MCF 10A (cell line): ENCODE measurements around the gene P2RX3. TPM values are rescaled to one million over a fixed set of nuclear protein-coding genes. Genes with fewer than 3 reads are reported as not detected.

ENCODE experiments used
- BruUV-seq: library from RNA; stranded (reverse); fragments of 400-500 nt; replicated peaks from 2 replicates; lab custom pipeline; 2021; lab: Mats Ljungman, UMichigan
- CTCF ChIA-PET: fragments of 300-600 bp; sonication (Branson Sonifier 250); formaldehyde crosslinking; extraction: SDS; loops from one replicate; lab custom pipeline; 2021; ENCODE audit warnings: antibody characterized with exemption, inconsistent platforms; lab: Yijun Ruan, JAX
- POLR2A ChIA-PET: fragments of 300-600, 350-650 bp; sonication (Branson Sonifier 250); formaldehyde crosslinking; extraction: SDS; loops from one replicate; lab custom pipeline; 2020; ENCODE audit warnings: antibody characterized with exemption, inconsistent platforms; lab: Yijun Ruan, JAX
- DNase-seq: peaks from one replicate; pipeline ENCODE4 v3.0.0-alpha.2; 2018; ENCODE audit not compliant: unreplicated experiment
- H3K27ac Mint-ChIP-seq: one replicate; pipeline ENCODE4 v1.8.0; 2022; ENCODE audit warnings: mild to moderate bottlenecking, low read depth, mixed read lengths; ENCODE audit not compliant: unreplicated experiment
- H3K27me3 Mint-ChIP-seq: one replicate; pipeline ENCODE4 v1.8.0; 2022; ENCODE audit warnings: mixed read lengths; ENCODE audit not compliant: insufficient read depth, unreplicated experiment
- H3K36me3 Mint-ChIP-seq: one replicate; pipeline ENCODE4 v1.8.0; 2022; ENCODE audit warnings: mild to moderate bottlenecking, moderate library complexity, mixed read lengths; ENCODE audit not compliant: insufficient read depth, unreplicated experiment
- H3K4me1 Mint-ChIP-seq: one replicate; pipeline ENCODE4 v1.8.0; 2022; ENCODE audit warnings: mixed read lengths; ENCODE audit not compliant: insufficient read depth, unreplicated experiment
- H3K4me3 Mint-ChIP-seq: one replicate; pipeline ENCODE4 v1.8.0; 2022; ENCODE audit warnings: mild to moderate bottlenecking, moderate library complexity, mixed read lengths; ENCODE audit not compliant: unreplicated experiment
- H3K9me3 Mint-ChIP-seq: one replicate; pipeline ENCODE4 v1.8.0; 2022; ENCODE audit warnings: mixed read lengths; ENCODE audit not compliant: unreplicated experiment
- intact Hi-C: fragments of 100-400 bp; cut with micrococcal nuclease; formaldehyde crosslinking; loops from 2 replicates; pipeline ENCODE4 v1.14.1; 2022
- total RNA-seq: library from RNA; stranded (reverse); gene quantifications from 2 replicates; pipeline ENCODE4 v1.2.3, GENCODE V29; 2022
- TF ChIP-seq, protein P1 (sequence below): fragments of 200-600 bp; IDR thresholded peaks from one replicate; pipeline ENCODE4 v1.8.0; 2022; ENCODE audit warnings: antibody characterized with exemption, mild to moderate bottlenecking; ENCODE audit not compliant: unreplicated experiment

The P2RX3 gene
- total RNA-seq, 1 experiment from 2014 or later: not detected

DNA sequence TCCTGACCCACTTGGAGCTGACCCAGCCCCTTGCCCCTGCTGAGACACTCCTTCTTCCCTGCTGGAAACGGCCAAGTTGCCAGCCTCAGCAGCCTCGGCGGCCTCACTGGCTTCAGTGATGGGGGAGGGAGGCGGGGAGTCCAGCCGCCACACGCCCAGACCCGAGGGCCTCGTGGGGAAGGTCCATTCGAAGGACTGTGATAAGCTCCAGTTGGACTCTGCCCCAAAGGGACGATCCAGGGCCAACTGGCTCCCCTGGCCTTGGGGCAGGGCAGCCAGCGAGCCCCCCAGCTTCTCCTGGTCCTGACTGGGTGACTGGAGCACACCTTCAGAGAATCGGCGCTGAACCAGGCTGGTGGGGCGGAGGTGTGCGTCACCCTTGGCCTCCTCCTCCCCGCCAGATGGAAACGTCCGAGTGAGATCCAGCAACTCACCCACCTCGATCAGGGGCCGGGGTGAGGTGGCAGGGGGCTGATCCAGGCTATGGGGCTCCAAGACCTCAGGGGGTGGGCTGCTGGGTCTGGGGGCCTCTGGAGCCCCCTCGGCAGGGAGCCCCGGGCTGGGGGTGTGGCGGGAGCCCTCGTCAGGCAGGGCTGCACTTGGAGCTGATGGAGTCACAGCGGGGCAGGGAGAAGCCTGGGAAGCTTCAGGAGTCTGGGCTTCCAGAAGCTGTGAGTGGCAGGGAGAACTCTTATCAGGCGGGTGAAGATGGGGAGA, 24.9 kb upstream of the P2RX3 start:
- Mint-ChIP-seq H3K27ac (no peak overlapping the region), H3K27me3 (no peaks in the 10 kb centered on the region), H3K36me3 (peaks cover 49% of the 10 kb centered on the region), H3K4me1 (peaks cover 36% of the 10 kb centered on the region), H3K9me3 (no peaks in the 10 kb centered on the region), H3K4me3 (no peak overlapping the region)
- CTCF ChIA-PET: interaction anchor here (0.6 to 1.2 kb wide), 7 partner anchors 9 to 1845 kb away, joined by 3 to 6 read pairs (median 3); no protein-coding TSS in a partner anchor
- BruUV-seq: no TSS peak
- TF ChIP-seq, protein P1, sequence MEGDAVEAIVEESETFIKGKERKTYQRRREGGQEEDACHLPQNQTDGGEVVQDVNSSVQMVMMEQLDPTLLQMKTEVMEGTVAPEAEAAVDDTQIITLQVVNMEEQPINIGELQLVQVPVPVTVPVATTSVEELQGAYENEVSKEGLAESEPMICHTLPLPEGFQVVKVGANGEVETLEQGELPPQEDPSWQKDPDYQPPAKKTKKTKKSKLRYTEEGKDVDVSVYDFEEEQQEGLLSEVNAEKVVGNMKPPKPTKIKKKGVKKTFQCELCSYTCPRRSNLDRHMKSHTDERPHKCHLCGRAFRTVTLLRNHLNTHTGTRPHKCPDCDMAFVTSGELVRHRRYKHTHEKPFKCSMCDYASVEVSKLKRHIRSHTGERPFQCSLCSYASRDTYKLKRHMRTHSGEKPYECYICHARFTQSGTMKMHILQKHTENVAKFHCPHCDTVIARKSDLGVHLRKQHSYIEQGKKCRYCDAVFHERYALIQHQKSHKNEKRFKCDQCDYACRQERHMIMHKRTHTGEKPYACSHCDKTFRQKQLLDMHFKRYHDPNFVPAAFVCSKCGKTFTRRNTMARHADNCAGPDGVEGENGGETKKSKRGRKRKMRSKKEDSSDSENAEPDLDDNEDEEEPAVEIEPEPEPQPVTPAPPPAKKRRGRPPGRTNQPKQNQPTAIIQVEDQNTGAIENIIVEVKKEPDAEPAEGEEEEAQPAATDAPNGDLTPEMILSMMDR: no peak
- intact Hi-C loops: no loop called here
- POLR2A ChIA-PET: interaction anchor here (1.1 to 13.4 kb wide), 3 partner anchors 9 to 20 kb away, joined by 4 to 362 read pairs (median 9); partner anchors contain the start of gene TNKS1BP1
- DNase-seq: no peak

DNA sequence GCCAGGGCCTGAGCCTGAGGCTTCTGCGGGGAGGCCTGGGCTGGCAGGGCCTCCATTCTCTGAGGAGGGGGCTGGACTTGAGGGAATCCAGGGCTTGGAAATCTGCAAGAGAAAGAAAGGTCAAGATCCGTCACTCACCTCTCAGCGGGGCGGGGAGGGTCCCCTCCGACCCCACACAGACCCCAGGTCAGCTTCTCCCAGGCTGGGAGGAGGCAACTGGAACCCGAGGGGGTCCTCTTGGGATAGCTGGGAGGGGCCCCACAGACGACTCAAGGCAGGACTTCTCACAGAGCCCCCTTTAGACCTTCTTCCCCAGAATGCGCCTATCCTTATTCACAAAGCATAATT, 24.4 kb upstream of the P2RX3 start:
- Mint-ChIP-seq H3K27ac (no peak overlapping the region), H3K4me3 (no peak overlapping the region), H3K4me1 (peaks cover 33% of the 10 kb centered on the region), H3K27me3 (no peaks in the 10 kb centered on the region), H3K36me3 (peaks cover 43% of the 10 kb centered on the region), H3K9me3 (no peaks in the 10 kb centered on the region)
- BruUV-seq: no TSS peak
- POLR2A ChIA-PET: interaction anchor here (1.1 to 13.4 kb wide), 3 partner anchors 8 to 21 kb away, joined by 4 to 362 read pairs (median 9); partner anchors contain the start of gene TNKS1BP1
- CTCF ChIA-PET: interaction anchor here (0.6 to 1.1 kb wide), 4 partner anchors 18 to 1844 kb away, joined by 3 to 4 read pairs (median 3); no protein-coding TSS in a partner anchor
- intact Hi-C loops: no loop called here
- no peak for DNase-seq
- TF ChIP-seq, protein P1: no peak

DNA sequence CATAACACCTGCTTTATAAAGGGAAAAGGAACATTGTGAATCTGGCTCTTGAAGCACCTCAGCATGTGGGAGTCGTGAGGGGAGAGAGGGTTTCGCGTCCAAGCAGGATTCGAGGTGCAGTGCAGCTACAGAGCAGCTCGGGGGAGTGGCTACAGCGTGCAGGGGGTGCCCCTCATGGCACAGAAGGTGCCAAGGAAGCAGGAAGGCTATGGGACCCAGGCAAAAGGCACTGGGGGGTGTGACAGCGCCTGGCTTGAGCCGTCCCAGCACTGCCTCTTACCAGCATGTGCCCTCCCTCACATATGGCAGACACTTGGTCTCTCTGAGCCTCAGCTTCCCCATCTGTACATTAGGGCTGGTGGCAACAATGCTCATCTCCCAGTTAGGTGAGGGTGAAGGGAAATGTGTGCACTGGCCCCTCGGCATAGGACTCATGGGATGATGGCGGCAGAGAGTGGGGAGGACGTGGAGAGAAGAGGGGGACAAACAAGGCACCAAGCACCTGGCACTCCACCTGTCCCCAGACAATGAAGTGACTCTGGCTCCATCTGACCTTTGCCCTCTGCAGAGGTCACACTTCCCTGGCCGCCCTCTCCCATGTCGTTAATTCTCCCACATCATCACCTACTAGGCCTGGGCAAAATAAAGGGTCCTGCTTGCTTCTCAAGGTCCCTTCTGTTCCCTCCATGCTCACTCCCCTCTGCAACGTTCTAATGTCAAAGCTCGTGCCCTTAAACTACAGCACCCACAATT, 23.8 kb upstream of the P2RX3 start:
- TF ChIP-seq, protein P1: no peak
- Mint-ChIP-seq H3K4me3 (no peak overlapping the region), H3K4me1 (peaks cover 32% of the 10 kb centered on the region), H3K27ac (no peak overlapping the region), H3K27me3 (no peaks in the 10 kb centered on the region), H3K9me3 (no peaks in the 10 kb centered on the region), H3K36me3 (peaks cover 37% of the 10 kb centered on the region)
- CTCF ChIA-PET: interaction anchor here (1.1 kb wide), 1 partner anchor 19 kb away, joined by 3 read pairs; no protein-coding TSS in a partner anchor
- intact Hi-C loops: no loop called here
- POLR2A ChIA-PET: interaction anchor here (2.8 to 13.4 kb wide), 2 partner anchors 8 to 11 kb away, joined by 9 to 362 read pairs; partner anchors contain the start of gene TNKS1BP1
- BruUV-seq: no TSS peak
- DNase-seq: no peak

DNA sequence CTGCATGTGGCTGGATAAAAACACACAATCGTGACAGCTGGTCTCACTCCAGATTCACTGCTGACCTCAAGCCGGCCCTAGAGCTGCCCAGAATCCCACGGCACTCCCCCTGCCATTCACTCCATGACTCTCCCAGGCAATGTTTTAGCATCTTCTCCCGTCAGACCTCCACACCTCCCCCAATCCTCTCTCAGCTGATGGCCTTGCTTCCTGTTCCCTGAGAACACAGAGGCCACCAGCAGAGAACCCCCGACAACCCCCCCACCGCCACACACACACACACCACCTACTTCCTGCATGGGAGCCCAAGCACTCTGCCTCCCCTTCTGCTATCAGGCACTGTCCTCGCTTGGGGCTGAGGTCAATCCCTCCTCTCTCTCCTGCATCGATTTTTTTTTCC, 22.7 kb upstream of the P2RX3 start:
- Mint-ChIP-seq H3K9me3 (no peaks in the 10 kb centered on the region), H3K4me1 (peaks cover 21% of the 10 kb centered on the region), H3K27ac (no peak overlapping the region), H3K27me3 (no peaks in the 10 kb centered on the region), H3K36me3 (peaks cover 26% of the 10 kb centered on the region), H3K4me3 (no peak overlapping the region)
- intact Hi-C loops: no loop called here
- ChIA-PET POLR2A (interaction anchor here (2.8 kb wide), 1 partner anchor 12 kb away, joined by 9 read pairs; no protein-coding TSS in a partner anchor), CTCF (interaction anchor here (0.7 kb wide), 2 partner anchors 8 to 199 kb away, joined by 3 read pairs; no protein-coding TSS in a partner anchor)
- TF ChIP-seq, protein P1: no peak
- BruUV-seq: no TSS peak
- no peak for DNase-seq
